ENCODE data around the gene GPC3. TPM values are rescaled to one million over a fixed set of nuclear protein-coding genes. Genes with fewer than 3 reads are reported as not detected.

The GPC3 gene
- total and polyA plus RNA-seq, 4 experiments from 2014 or later, result 0.20 to 2.4 (median 0.22) TPM; not detected in 1

DNA sequence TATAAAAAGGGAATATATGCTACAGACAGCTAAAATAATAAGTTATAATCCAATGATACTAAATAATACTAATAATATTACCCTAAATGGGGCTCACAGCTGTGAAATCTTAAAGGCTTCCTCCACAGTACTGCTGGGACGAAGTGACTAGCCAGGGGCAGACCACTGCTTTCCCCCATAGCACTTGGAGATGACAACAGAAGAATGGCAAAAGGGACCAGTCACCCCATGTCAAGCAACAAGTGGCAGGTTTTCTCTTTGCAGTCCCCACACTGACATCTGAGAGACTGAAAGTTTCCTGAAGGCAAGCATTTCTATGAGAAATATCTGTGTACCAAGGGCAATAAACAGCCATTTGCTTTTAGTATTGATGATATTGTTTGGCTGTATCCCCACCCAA is 396.6 kb downstream of the GPC3 start:
- POLR2A ChIA-PET (ENCODE audit: partially characterized antibody), result no interaction called here
- Histone ChIP-seq H3K4me3 (ENCODE audit: low read length in 2 of 2) (no peak overlapping the region), H3K36me3 (ENCODE audit: insufficient read depth, low read length) (no peaks in the 10 kb centered on the region), H3K27ac (ENCODE audit: low read depth, low read length) (no peak overlapping the region), H3K27me3 (ENCODE audit: insufficient read depth, low read length) (no peaks in the 10 kb centered on the region), H3K4me1 (ENCODE audit: insufficient read depth, low read length) (no peaks in the 10 kb centered on the region), H3K9me3 (ENCODE audit: control insufficient read depth in 1 of 2, low read length in 2 of 2) (no peaks in the 10 kb centered on the region)
- no peaks in the 10 kb centered on the region for H3K9me3 Mint-ChIP-seq
- intact Hi-C loops (cut with micrococcal nuclease), result no loop called here
- H3K27me3 Mint-ChIP-seq, result peaks cover 0 to 2% of the 10 kb centered on the region in 2 donors
- no peak overlapping the region for H3K4me3 Mint-ChIP-seq
- DNase-seq, result no peak
- H3K27ac Mint-ChIP-seq, result no peak overlapping the region
- CTCF ChIA-PET (ENCODE audit: partially characterized antibody), result no interaction called here
- H3K36me3 Mint-ChIP-seq, result no peaks in the 10 kb centered on the region
- H3K4me1 Mint-ChIP-seq, result no peaks in the 10 kb centered on the region

DNA sequence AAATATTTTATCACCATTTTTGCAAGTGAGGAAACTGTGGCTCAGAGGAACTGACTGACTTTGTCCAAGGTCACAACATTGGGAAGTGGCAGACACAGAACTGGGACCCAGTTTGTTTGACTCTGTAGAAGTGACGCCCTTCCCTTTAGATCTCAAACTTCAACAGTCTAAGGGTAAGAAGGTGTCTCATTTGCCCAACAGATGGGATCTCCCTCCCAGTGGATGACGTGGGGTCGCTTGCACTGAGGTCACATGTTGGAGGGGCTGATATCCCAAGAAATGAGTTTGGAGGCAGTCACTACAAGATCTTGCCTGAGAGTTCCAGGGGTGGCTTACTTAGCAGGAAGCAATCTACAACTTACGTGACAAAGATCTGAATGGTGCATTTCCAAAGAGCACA is 397.6 kb downstream of the GPC3 start:
- POLR2A ChIA-PET (ENCODE audit: partially characterized antibody), result no interaction called here
- Mint-ChIP-seq H3K4me1 (no peaks in the 10 kb centered on the region), H3K36me3 (no peaks in the 10 kb centered on the region), H3K4me3 (no peak overlapping the region), H3K27me3 (peaks cover 0 to 2% of the 10 kb centered on the region in 2 donors), H3K9me3 (no peaks in the 10 kb centered on the region), H3K27ac (no peak overlapping the region)
- Histone ChIP-seq H3K4me3 (ENCODE audit: low read length in 2 of 2) (no peak overlapping the region), H3K9me3 (ENCODE audit: control insufficient read depth in 1 of 2, low read length in 2 of 2) (no peaks in the 10 kb centered on the region), H3K27ac (ENCODE audit: low read depth, low read length) (no peak overlapping the region), H3K4me1 (ENCODE audit: insufficient read depth, low read length) (no peaks in the 10 kb centered on the region), H3K27me3 (ENCODE audit: insufficient read depth, low read length) (no peaks in the 10 kb centered on the region), H3K36me3 (ENCODE audit: insufficient read depth, low read length) (no peaks in the 10 kb centered on the region)
- intact Hi-C loops (cut with micrococcal nuclease), result no loop called here
- CTCF ChIA-PET (ENCODE audit: partially characterized antibody), result no interaction called here
- no peak for DNase-seq

DNA sequence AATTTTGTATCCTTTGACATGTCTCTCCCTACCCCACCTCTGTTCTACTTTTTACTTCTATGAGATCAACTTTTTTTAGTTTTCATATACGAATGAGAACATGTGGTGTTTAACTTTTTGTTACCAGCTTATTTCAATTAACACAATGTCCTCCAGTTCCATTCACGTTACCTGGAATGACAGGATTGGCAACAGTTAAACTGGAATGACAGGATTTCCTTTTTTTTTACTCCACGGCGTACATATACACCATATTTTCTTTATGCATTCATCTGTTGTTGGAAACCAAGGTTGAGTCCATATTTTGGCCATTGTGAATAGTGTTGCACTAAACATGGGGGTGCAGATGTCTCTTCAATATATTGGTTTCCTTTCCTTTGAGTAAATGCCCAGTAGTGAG is 398.3 kb downstream of the GPC3 start:
- H3K27me3 ChIP-seq (ENCODE audit: insufficient read depth, low read length), result no peaks in the 10 kb centered on the region
- ChIA-PET CTCF (ENCODE audit: partially characterized antibody) (no interaction called here), POLR2A (ENCODE audit: partially characterized antibody) (no interaction called here)
- Mint-ChIP-seq H3K27ac (no peak overlapping the region), H3K4me3 (no peak overlapping the region), H3K9me3 (no peaks in the 10 kb centered on the region), H3K4me1 (no peaks in the 10 kb centered on the region), H3K27me3 (peaks cover 0 to 2% of the 10 kb centered on the region in 2 donors), H3K36me3 (no peaks in the 10 kb centered on the region)
- no peaks in the 10 kb centered on the region for H3K4me1 ChIP-seq (ENCODE audit: insufficient read depth, low read length)
- no peak for DNase-seq
- H3K27ac ChIP-seq (ENCODE audit: low read depth, low read length), result no peak overlapping the region
- no peak overlapping the region for H3K4me3 ChIP-seq (ENCODE audit: low read length in 2 of 2)
- H3K36me3 ChIP-seq (ENCODE audit: insufficient read depth, low read length), result no peaks in the 10 kb centered on the region
- intact Hi-C loops (cut with micrococcal nuclease), result no loop called here
- H3K9me3 ChIP-seq (ENCODE audit: control insufficient read depth in 1 of 2, low read length in 2 of 2), result no peaks in the 10 kb centered on the region

- H3K9me3 ChIP-seq (ENCODE audit: control insufficient read depth in 1 of 2, low read length in 2 of 2), result no peaks in the 10 kb centered on the region
- peaks cover 0 to 2% of the 10 kb centered on the region in 2 donors for H3K27me3 Mint-ChIP-seq
- no peaks in the 10 kb centered on the region for H3K36me3 ChIP-seq (ENCODE audit: insufficient read depth, low read length)
- H3K27me3 ChIP-seq (ENCODE audit: insufficient read depth, low read length), result no peaks in the 10 kb centered on the region
- H3K4me1 ChIP-seq (ENCODE audit: insufficient read depth, low read length), result no peaks in the 10 kb centered on the region
- no peak overlapping the region for H3K27ac ChIP-seq (ENCODE audit: low read depth, low read length)
- H3K4me1 Mint-ChIP-seq, result no peaks in the 10 kb centered on the region
- no peak for DNase-seq
- no peak overlapping the region for H3K4me3 ChIP-seq (ENCODE audit: low read length in 2 of 2)
- H3K27ac Mint-ChIP-seq, result no peak overlapping the region
- no peaks in the 10 kb centered on the region for H3K36me3 Mint-ChIP-seq
- CTCF ChIA-PET (ENCODE audit: partially characterized antibody), result no interaction called here
- H3K9me3 Mint-ChIP-seq, result no peaks in the 10 kb centered on the region
- intact Hi-C loops (cut with micrococcal nuclease), result no loop called here
- POLR2A ChIA-PET (ENCODE audit: partially characterized antibody), result no interaction called here
- no peak overlapping the region for H3K4me3 Mint-ChIP-seq
Observed at GRCh38 chrX:133586443-133586842, 399.0 kb downstream of the GPC3 start.

DNA sequence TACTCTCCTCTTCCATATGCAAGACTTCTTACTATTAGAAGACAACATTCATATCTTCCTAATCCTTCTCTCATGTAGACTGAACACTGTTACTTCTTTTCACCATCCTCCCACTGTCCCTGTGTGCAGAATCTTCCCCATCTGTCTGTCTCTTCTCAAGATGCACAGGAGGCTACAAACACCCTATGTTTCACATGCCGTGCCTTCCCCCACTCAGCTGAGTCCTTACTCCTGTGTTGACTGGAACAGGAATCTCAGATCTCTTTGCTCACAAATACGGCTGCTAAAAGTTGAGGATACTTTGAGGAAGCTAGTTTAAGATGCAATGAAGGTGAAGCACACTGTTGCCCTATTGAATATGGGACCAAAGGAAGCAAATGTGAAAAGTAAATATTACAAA is 401.6 kb downstream of the GPC3 start:
- peaks cover 0 to 5% of the 10 kb centered on the region in 2 donors for H3K27me3 Mint-ChIP-seq
- ChIA-PET CTCF (ENCODE audit: partially characterized antibody) (no interaction called here), POLR2A (ENCODE audit: partially characterized antibody) (no interaction called here)
- no peaks in the 10 kb centered on the region for H3K36me3 Mint-ChIP-seq
- no peak for DNase-seq
- Histone ChIP-seq H3K36me3 (ENCODE audit: insufficient read depth, low read length) (no peaks in the 10 kb centered on the region), H3K9me3 (ENCODE audit: control insufficient read depth in 1 of 2, low read length in 2 of 2) (no peaks in the 10 kb centered on the region), H3K27ac (ENCODE audit: low read depth, low read length) (no peak overlapping the region), H3K4me1 (ENCODE audit: insufficient read depth, low read length) (no peaks in the 10 kb centered on the region), H3K27me3 (ENCODE audit: insufficient read depth, low read length) (no peaks in the 10 kb centered on the region), H3K4me3 (ENCODE audit: low read length in 2 of 2) (no peak overlapping the region)
- H3K4me1 Mint-ChIP-seq, result no peaks in the 10 kb centered on the region
- intact Hi-C loops (cut with micrococcal nuclease), result no loop called here
- H3K27ac Mint-ChIP-seq, result no peak overlapping the region
- no peak overlapping the region for H3K4me3 Mint-ChIP-seq
- no peaks in the 10 kb centered on the region for H3K9me3 Mint-ChIP-seq

GRCh38 chrX:133580625-133581024 is 404.8 kb downstream of the GPC3 start:
- no peaks in the 10 kb centered on the region for H3K4me1 Mint-ChIP-seq
- Histone ChIP-seq H3K27ac (ENCODE audit: low read depth, low read length) (no peak overlapping the region), H3K4me1 (ENCODE audit: insufficient read depth, low read length) (no peaks in the 10 kb centered on the region), H3K4me3 (ENCODE audit: low read length in 2 of 2) (no peak overlapping the region), H3K36me3 (ENCODE audit: insufficient read depth, low read length) (no peaks in the 10 kb centered on the region), H3K9me3 (ENCODE audit: control insufficient read depth in 1 of 2, low read length in 2 of 2) (no peaks in the 10 kb centered on the region), H3K27me3 (ENCODE audit: insufficient read depth, low read length) (no peaks in the 10 kb centered on the region)
- ChIA-PET POLR2A (ENCODE audit: partially characterized antibody) (no interaction called here), CTCF (ENCODE audit: partially characterized antibody) (no interaction called here)
- DNase-seq, result no peak
- H3K36me3 Mint-ChIP-seq, result no peaks in the 10 kb centered on the region
- H3K4me3 Mint-ChIP-seq, result no peak overlapping the region
- H3K27ac Mint-ChIP-seq, result no peak overlapping the region
- intact Hi-C loops (cut with micrococcal nuclease), result no loop called here
- H3K27me3 Mint-ChIP-seq, result peaks cover 0 to 5% of the 10 kb centered on the region in 2 donors
- peaks cover 0 to 1% (median 0%) of the 10 kb centered on the region in 8 donors for H3K9me3 Mint-ChIP-seq

GRCh38 chrX:133579631-133580030 is 405.8 kb downstream of the GPC3 start:
- CTCF ChIA-PET (ENCODE audit: partially characterized antibody), result no interaction called here
- DNase-seq, result no peak
- Mint-ChIP-seq H3K27ac (no peak overlapping the region), H3K27me3 (peaks cover 0 to 4% of the 10 kb centered on the region in 2 donors), H3K36me3 (no peaks in the 10 kb centered on the region), H3K9me3 (peaks cover 0 to 1% (median 0%) of the 10 kb centered on the region in 8 donors), H3K4me3 (no peak overlapping the region), H3K4me1 (no peaks in the 10 kb centered on the region)
- Histone ChIP-seq H3K27me3 (ENCODE audit: insufficient read depth, low read length) (no peaks in the 10 kb centered on the region), H3K4me3 (ENCODE audit: low read length in 2 of 2) (no peak overlapping the region), H3K27ac (ENCODE audit: low read depth, low read length) (no peak overlapping the region), H3K36me3 (ENCODE audit: insufficient read depth, low read length) (no peaks in the 10 kb centered on the region), H3K9me3 (ENCODE audit: control insufficient read depth in 1 of 2, low read length in 2 of 2) (no peaks in the 10 kb centered on the region), H3K4me1 (ENCODE audit: insufficient read depth, low read length) (no peaks in the 10 kb centered on the region)
- POLR2A ChIA-PET (ENCODE audit: partially characterized antibody), result no interaction called here
- intact Hi-C loops (cut with micrococcal nuclease), result no loop called here

DNA sequence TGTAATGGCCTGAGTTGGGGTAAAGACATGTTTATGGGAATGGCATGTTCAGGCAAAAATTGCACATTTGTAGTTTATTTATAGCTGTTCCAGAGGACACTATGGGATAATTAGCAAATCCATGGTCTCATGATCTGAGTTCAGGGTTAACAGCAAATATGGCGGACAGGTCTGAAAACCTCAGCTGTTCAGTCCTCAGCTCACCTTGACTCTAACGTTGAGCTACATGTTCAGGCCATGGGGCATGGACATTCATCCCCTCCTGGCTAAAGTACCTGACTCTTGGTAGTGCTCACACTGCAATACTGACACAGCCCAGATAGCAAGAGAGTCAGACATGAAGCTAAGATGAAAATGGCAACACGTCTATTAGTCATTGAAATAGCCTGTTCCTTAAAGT is 408.5 kb downstream of the GPC3 start:
- Mint-ChIP-seq H3K9me3 (peaks cover 0 to 7% (median 2%) of the 10 kb centered on the region in 8 donors), H3K36me3 (no peaks in the 10 kb centered on the region), H3K27ac (no peak overlapping the region), H3K4me3 (no peak overlapping the region), H3K27me3 (peaks cover 0 to 4% of the 10 kb centered on the region in 2 donors), H3K4me1 (no peaks in the 10 kb centered on the region)
- POLR2A ChIA-PET (ENCODE audit: partially characterized antibody), result no interaction called here
- no peak for DNase-seq
- Histone ChIP-seq H3K27me3 (ENCODE audit: insufficient read depth, low read length) (no peaks in the 10 kb centered on the region), H3K9me3 (ENCODE audit: control insufficient read depth in 1 of 2, low read length in 2 of 2) (no peaks in the 10 kb centered on the region), H3K27ac (ENCODE audit: low read depth, low read length) (no peak overlapping the region), H3K4me3 (ENCODE audit: low read length in 2 of 2) (no peak overlapping the region), H3K36me3 (ENCODE audit: insufficient read depth, low read length) (no peaks in the 10 kb centered on the region), H3K4me1 (ENCODE audit: insufficient read depth, low read length) (no peaks in the 10 kb centered on the region)
- CTCF ChIA-PET (ENCODE audit: partially characterized antibody), result no interaction called here
- intact Hi-C loops (cut with micrococcal nuclease), result no loop called here

All from CD4-positive, alpha-beta memory T cell (primary cell).